ENCODE data around the gene ZNF831. TPM values are rescaled to one million over a fixed set of nuclear protein-coding genes. Genes with fewer than 3 reads are reported as not detected.

ZNF831 gene
- total RNA-seq, 4 donors from 2014 or later = 0.15 to 1.2 (median 0.37) TPM

GRCh38 chr20:59123678-59124255 is 39.9 kb upstream of the ZNF831 start:
- H3K27me3 ChIP-seq = peaks cover 28% of the 10 kb centered on the region
- no peak overlapping the region for H3K27ac ChIP-seq
- no peaks in the 10 kb centered on the region for H3K4me1 ChIP-seq
- 50 to 77% methylated on average over 4 to 8 of the region's 10 CpGs for WGBS, 2 donors (ENCODE audit: low coverage in 1 of 2)
- ATAC-seq = no peak
- no peak for TF ChIP-seq EP300 (IDR thresholded peaks at IDR 0.05)
- TF ChIP-seq POLR2A (IDR thresholded peaks at IDR 0.05) = no peak
- TF ChIP-seq POLR2AphosphoS5 (IDR thresholded peaks at IDR 0.05) = no peak
- no peak for TF ChIP-seq CTCF (IDR thresholded peaks at IDR 0.05)
- H3K36me3 ChIP-seq = no peaks in the 10 kb centered on the region
- H3K4me3 ChIP-seq = no peak overlapping the region
- H3K9me3 ChIP-seq = peaks cover 0 to 8% (median 0%) of the 10 kb centered on the region in 3 donors

GRCh38 chr20:59124296-59125029 is 39.2 kb upstream of the ZNF831 start:
- H3K4me1 ChIP-seq = no peaks in the 10 kb centered on the region
- ATAC-seq = no peak
- no peak overlapping the region for H3K4me3 ChIP-seq
- H3K9me3 ChIP-seq = peaks cover 0 to 8% (median 0%) of the 10 kb centered on the region in 3 donors
- peaks cover 28% of the 10 kb centered on the region for H3K27me3 ChIP-seq
- WGBS, 2 donors (ENCODE audit: low coverage in 1 of 2) = 81 to 92% methylated on average over 5 to 6 of the region's 15 CpGs
- H3K36me3 ChIP-seq = no peaks in the 10 kb centered on the region
- H3K27ac ChIP-seq = no peak overlapping the region
- TF ChIP-seq POLR2AphosphoS5 (IDR thresholded peaks at IDR 0.05) (no peak), POLR2A (IDR thresholded peaks at IDR 0.05) (no peak), EP300 (IDR thresholded peaks at IDR 0.05) (no peak), CTCF (IDR thresholded peaks at IDR 0.05) (no peak)

- H3K36me3 ChIP-seq = no peaks in the 10 kb centered on the region
- peaks cover 28% of the 10 kb centered on the region for H3K27me3 ChIP-seq
- no peak overlapping the region for H3K27ac ChIP-seq
- ATAC-seq = no peak
- H3K4me1 ChIP-seq = no peaks in the 10 kb centered on the region
- peaks cover 0 to 8% (median 0%) of the 10 kb centered on the region in 3 donors for H3K9me3 ChIP-seq
- WGBS, 2 donors (ENCODE audit: low coverage in 1 of 2) = 84% methylated on average over 7 of the region's 7 CpGs; no CpG with 5 or more reads in 1 of the 2 donors
- no peak for TF ChIP-seq EP300 (IDR thresholded peaks at IDR 0.05)
- TF ChIP-seq CTCF (IDR thresholded peaks at IDR 0.05) = no peak
- no peak for TF ChIP-seq POLR2A (IDR thresholded peaks at IDR 0.05)
- no peak for TF ChIP-seq POLR2AphosphoS5 (IDR thresholded peaks at IDR 0.05)
- H3K4me3 ChIP-seq = no peak overlapping the region
Measured at GRCh38 chr20:59125332-59125731, 38.3 kb upstream of the ZNF831 start.

GRCh38 chr20:59125836-59126235 is 37.8 kb upstream of the ZNF831 start:
- no peaks in the 10 kb centered on the region for H3K4me1 ChIP-seq
- H3K4me3 ChIP-seq = no peak overlapping the region
- peaks cover 0 to 8% (median 0%) of the 10 kb centered on the region in 3 donors for H3K9me3 ChIP-seq
- H3K27ac ChIP-seq = no peak overlapping the region
- H3K27me3 ChIP-seq = peaks cover 28% of the 10 kb centered on the region
- 42 to 45% methylated on average over 6 to 7 of the region's 7 CpGs for WGBS, 2 donors (ENCODE audit: low coverage in 1 of 2)
- no peaks in the 10 kb centered on the region for H3K36me3 ChIP-seq
- TF ChIP-seq CTCF (IDR thresholded peaks at IDR 0.05) (no peak), POLR2A (IDR thresholded peaks at IDR 0.05) (no peak), POLR2AphosphoS5 (IDR thresholded peaks at IDR 0.05) (no peak), EP300 (IDR thresholded peaks at IDR 0.05) (no peak)
- ATAC-seq = no peak

- H3K36me3 ChIP-seq = no peaks in the 10 kb centered on the region
- no peak for ATAC-seq
- no peak overlapping the region for H3K4me3 ChIP-seq
- 100% methylated on average over 3 of the region's 6 CpGs; no CpG with 5 or more reads in 1 of the 2 donors for WGBS, 2 donors (ENCODE audit: low coverage in 1 of 2)
- no peak for TF ChIP-seq POLR2AphosphoS5 (IDR thresholded peaks at IDR 0.05)
- no peak for TF ChIP-seq EP300 (IDR thresholded peaks at IDR 0.05)
- no peak for TF ChIP-seq CTCF (IDR thresholded peaks at IDR 0.05)
- TF ChIP-seq POLR2A (IDR thresholded peaks at IDR 0.05) = no peak
- no peaks in the 10 kb centered on the region for H3K9me3 ChIP-seq
- no peaks in the 10 kb centered on the region for H3K4me1 ChIP-seq
- H3K27me3 ChIP-seq = peaks cover 14% of the 10 kb centered on the region
- H3K27ac ChIP-seq = no peak overlapping the region
Measured at GRCh38 chr20:59127839-59128238, 35.8 kb upstream of the ZNF831 start.
